HG03280 (cell line): Measurements from ENCODE around the gene GUCY2D.

ENCODE experiments used
- ATAC-seq: cut with Tn5 transposase; IDR thresholded peaks from one replicate; pipeline ENCODE4 v1.9.1; 2021; ENCODE audit warnings: mild to moderate bottlenecking, moderate library complexity; ENCODE audit not compliant: unreplicated experiment

Gene GUCY2D

GRCh38 chr17:7989781-7990655, 12.4 kb upstream of the GUCY2D start:
- no peak for ATAC-seq

- no peak for ATAC-seq
Measured at GRCh38 chr17:7992516-7992915, 9.9 kb upstream of the GUCY2D start.

GRCh38 chr17:7992924-7993323, 9.5 kb upstream of the GUCY2D start:
- ATAC-seq: no peak

GRCh38 chr17:7993972-7994589, 8.3 kb upstream of the GUCY2D start:
- no peak for ATAC-seq

GRCh38 chr17:7995724-7996123, 6.7 kb upstream of the GUCY2D start:
- ATAC-seq: no peak

GRCh38 chr17:7997186-7997585, 5.2 kb upstream of the GUCY2D start:
- ATAC-seq: no peak

- no peak for ATAC-seq
Measured at GRCh38 chr17:8002721-8003593, 542 bp downstream of the GUCY2D start.

- no peak for ATAC-seq
Measured at GRCh38 chr17:8003594-8004181, 1.3 kb downstream of the GUCY2D start.

GRCh38 chr17:8004899-8005298, 2.5 kb downstream of the GUCY2D start:
- no peak for ATAC-seq

- ATAC-seq: no peak
Measured at GRCh38 chr17:8005357-8005756, 2.9 kb downstream of the GUCY2D start.

GRCh38 chr17:8005967-8006730, 3.7 kb downstream of the GUCY2D start:
- no peak for ATAC-seq

- no peak for ATAC-seq
Measured at GRCh38 chr17:8006836-8007680, 4.6 kb downstream of the GUCY2D start.

- ATAC-seq: no peak
Measured at GRCh38 chr17:8007836-8008235, 5.4 kb downstream of the GUCY2D start.

- ATAC-seq: no peak
Measured at GRCh38 chr17:8012045-8012580, 9.7 kb downstream of the GUCY2D start.

- no peak for ATAC-seq
Measured at GRCh38 chr17:8012996-8013640, 10.7 kb downstream of the GUCY2D start.

GRCh38 chr17:8013731-8014557, 11.5 kb downstream of the GUCY2D start:
- no peak for ATAC-seq

- no peak for ATAC-seq
Measured at GRCh38 chr17:8014558-8014850, 12.1 kb downstream of the GUCY2D start.
